ENCODE results near the gene C1orf74. TPM values are rescaled to one million over a fixed set of nuclear protein-coding genes. Genes with fewer than 3 reads are reported as not detected.

Gene C1orf74
- total RNA-seq, 1 donor from 2014 or later = 6.8 TPM

- no peak for FAIRE-seq
- DNase-seq (ENCODE audit: low read depth) = peak; percentile 26
Observed at GRCh38 chr1:209738270-209738669, 46.1 kb downstream of the C1orf74 start.

DNA sequence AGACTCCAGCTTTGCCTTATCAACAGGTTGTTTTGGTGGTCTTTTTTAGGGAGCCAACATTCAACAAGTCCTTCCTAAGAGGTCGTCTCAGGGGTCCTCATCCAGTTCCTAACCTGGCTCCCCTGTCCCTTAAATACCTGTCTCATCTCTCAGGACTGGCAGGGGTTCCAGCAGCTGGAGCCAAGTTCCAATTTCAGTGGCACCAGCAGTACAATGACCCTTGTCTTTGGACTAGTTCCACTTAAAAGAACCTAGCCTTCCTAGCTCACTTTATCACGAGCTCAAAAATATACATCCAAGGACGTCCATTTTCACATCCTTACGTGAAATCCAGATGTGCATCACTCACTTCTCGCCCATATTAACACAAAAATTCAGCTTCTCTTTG is 47.2 kb downstream of the C1orf74 start:
- H3K36me3 ChIP-seq (ENCODE audit: control insufficient read depth, insufficient read depth, low read length) = no peaks in the 10 kb centered on the region
- FAIRE-seq (no peak), DNase-seq (ENCODE audit: low read depth) (no peak)
- H3K27me3 ChIP-seq (ENCODE audit: control insufficient read depth, insufficient read depth, low read length) = no peaks in the 10 kb centered on the region
- H3K4me3 ChIP-seq (ENCODE audit: low read depth, low read length) = no peak overlapping the region
- no peak for TF ChIP-seq CTCF (IDR thresholded peaks at IDR 0.05; ENCODE audit: insufficient read depth, low read length, severe bottlenecking)

More at GRCh38 chr1:209738270-209738669, 46.1 kb downstream of the C1orf74 start:
- no peak overlapping the region for H3K4me3 ChIP-seq (ENCODE audit: low read depth, low read length)
- no peaks in the 10 kb centered on the region for H3K36me3 ChIP-seq (ENCODE audit: control insufficient read depth, insufficient read depth, low read length)
- no peaks in the 10 kb centered on the region for H3K27me3 ChIP-seq (ENCODE audit: control insufficient read depth, insufficient read depth, low read length)
- TF ChIP-seq CTCF (IDR thresholded peaks at IDR 0.05; ENCODE audit: insufficient read depth, low read length, severe bottlenecking) = no peak

GRCh38 chr1:209736490-209737117 is 47.8 kb downstream of the C1orf74 start:
- no peak overlapping the region for H3K4me3 ChIP-seq (ENCODE audit: low read depth, low read length)
- no peak for DNase-seq (ENCODE audit: low read depth)
- no peaks in the 10 kb centered on the region for H3K36me3 ChIP-seq (ENCODE audit: control insufficient read depth, insufficient read depth, low read length)
- no peaks in the 10 kb centered on the region for H3K27me3 ChIP-seq (ENCODE audit: control insufficient read depth, insufficient read depth, low read length)
- TF ChIP-seq CTCF (IDR thresholded peaks at IDR 0.05; ENCODE audit: insufficient read depth, low read length, severe bottlenecking) = no peak
- FAIRE-seq = no peak

GRCh38 chr1:209733409-209734192 is 50.8 kb downstream of the C1orf74 start:
- H3K36me3 ChIP-seq (ENCODE audit: control insufficient read depth, insufficient read depth, low read length) = no peaks in the 10 kb centered on the region
- FAIRE-seq (no peak), DNase-seq (ENCODE audit: low read depth) (peak; percentile 51)
- no peak for TF ChIP-seq CTCF (IDR thresholded peaks at IDR 0.05; ENCODE audit: insufficient read depth, low read length, severe bottlenecking)
- H3K27me3 ChIP-seq (ENCODE audit: control insufficient read depth, insufficient read depth, low read length) = no peaks in the 10 kb centered on the region
- H3K4me3 ChIP-seq (ENCODE audit: low read depth, low read length) = no peak overlapping the region

- TF ChIP-seq CTCF (IDR thresholded peaks at IDR 0.05; ENCODE audit: insufficient read depth, low read length, severe bottlenecking) = no peak
- Histone ChIP-seq H3K36me3 (ENCODE audit: control insufficient read depth, insufficient read depth, low read length) (no peaks in the 10 kb centered on the region), H3K27me3 (ENCODE audit: control insufficient read depth, insufficient read depth, low read length) (no peaks in the 10 kb centered on the region), H3K4me3 (ENCODE audit: low read depth, low read length) (no peak overlapping the region)
- no peak for FAIRE-seq
- no peak for DNase-seq (ENCODE audit: low read depth)
Observed at GRCh38 chr1:209732725-209733124, 51.6 kb downstream of the C1orf74 start.

Measured in bronchial epithelial cell (primary cell).